Retinal pigment epithelial cell (primary cell): Measurements from ENCODE around the gene VWA8.

Experiments used
- DNase-seq: peaks from one replicate; pipeline ENCODE4 v3.0.0-alpha.2; 2010; ENCODE audit warnings: low read depth
- H3K4me3 ChIP-seq: 2 replicates; pipeline ENCODE4 v1.5.1; 2011; ENCODE audit warnings: mild to moderate bottlenecking, low read length, control low read depth, moderate library complexity
- TF ChIP-seq, protein P1 (sequence below): conservative IDR thresholded peaks from 2 replicates; pipeline ENCODE4 v1.5.1; 2011; ENCODE audit warnings: low read depth, low read length, control low read depth, inconsistent platforms

The VWA8 gene

DNA sequence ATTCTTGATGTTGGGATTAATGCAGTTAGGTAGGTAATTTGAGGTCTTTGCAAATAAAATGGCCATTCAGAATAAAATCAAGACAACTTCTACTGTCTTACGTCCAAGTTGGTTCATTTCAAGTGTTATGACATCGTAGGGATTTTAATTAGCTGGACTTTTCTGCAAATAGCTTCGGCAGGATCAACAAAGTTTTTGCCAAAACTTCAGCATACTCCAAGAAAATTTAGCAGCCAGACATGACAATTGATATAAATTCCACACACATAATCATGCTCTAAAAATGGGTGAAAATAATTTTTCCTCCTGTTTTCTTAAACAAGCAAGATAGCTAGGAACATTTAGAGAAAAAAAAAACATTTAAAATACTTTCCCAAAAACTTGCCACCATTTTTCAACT lies 344.8 kb downstream of the VWA8 start:
- no peak overlapping the region for H3K4me3 ChIP-seq
- TF ChIP-seq, protein P1, sequence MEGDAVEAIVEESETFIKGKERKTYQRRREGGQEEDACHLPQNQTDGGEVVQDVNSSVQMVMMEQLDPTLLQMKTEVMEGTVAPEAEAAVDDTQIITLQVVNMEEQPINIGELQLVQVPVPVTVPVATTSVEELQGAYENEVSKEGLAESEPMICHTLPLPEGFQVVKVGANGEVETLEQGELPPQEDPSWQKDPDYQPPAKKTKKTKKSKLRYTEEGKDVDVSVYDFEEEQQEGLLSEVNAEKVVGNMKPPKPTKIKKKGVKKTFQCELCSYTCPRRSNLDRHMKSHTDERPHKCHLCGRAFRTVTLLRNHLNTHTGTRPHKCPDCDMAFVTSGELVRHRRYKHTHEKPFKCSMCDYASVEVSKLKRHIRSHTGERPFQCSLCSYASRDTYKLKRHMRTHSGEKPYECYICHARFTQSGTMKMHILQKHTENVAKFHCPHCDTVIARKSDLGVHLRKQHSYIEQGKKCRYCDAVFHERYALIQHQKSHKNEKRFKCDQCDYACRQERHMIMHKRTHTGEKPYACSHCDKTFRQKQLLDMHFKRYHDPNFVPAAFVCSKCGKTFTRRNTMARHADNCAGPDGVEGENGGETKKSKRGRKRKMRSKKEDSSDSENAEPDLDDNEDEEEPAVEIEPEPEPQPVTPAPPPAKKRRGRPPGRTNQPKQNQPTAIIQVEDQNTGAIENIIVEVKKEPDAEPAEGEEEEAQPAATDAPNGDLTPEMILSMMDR = no peak
- no peak for DNase-seq

DNA sequence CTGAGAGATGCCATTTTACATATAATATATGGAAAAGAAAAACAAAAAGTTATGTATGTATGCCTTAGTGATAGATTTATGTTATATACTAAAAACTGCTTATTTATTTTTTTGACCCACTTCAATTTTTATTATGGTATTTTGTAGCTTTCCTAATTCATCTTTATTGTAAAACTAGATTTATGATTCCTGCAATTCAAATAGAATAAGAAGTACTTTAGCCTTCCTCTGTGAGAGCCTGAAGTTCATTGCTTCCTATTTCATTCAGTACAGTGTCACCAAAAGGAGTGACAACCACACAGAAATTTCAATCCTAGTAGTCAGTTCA lies 345.4 kb downstream of the VWA8 start:
- no peak for DNase-seq
- TF ChIP-seq, protein P1 = no peak
- H3K4me3 ChIP-seq = no peak overlapping the region

DNA sequence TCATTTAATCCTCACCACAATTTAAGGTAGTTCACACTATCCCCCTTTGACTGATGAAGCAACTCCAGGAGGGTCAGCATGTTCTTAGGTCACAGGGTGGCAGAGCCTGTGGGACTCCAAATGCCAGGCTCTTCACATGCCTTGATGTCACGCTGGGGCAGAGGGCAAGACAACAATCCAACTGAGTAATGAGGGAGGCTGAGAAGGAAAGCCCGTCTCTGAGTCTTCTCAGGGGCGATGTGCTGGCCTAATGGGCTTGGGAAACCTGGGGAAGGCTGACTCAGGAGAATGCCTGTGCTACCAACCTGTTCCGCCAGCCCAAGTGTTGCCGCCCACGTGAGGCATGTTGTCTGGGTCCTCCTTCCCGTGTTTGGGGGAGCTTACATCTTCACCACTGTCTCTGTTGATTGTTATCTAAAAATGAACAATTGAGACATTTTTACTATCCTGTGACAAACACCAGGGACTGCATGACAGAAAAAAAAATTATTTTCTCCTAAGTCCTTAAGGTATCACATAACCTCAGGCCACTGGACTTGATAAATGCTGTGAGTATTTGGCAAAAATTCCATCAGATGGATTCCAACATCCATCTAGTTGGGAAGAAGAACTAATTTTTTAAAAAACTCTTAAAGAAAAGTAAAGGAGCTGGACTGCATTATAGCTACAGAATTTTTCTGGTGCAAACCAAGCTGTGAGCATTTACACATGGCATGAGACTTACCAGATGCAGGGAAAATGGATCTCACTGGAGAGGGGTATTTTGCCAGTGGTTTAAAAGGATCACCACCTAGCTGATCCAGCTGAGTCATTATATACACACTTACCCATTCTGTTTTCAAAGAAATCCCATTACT lies 346.0 kb downstream of the VWA8 start:
- DNase-seq = peak; percentile 100
- TF ChIP-seq, protein P1 = no peak
- no peak overlapping the region for H3K4me3 ChIP-seq

DNA sequence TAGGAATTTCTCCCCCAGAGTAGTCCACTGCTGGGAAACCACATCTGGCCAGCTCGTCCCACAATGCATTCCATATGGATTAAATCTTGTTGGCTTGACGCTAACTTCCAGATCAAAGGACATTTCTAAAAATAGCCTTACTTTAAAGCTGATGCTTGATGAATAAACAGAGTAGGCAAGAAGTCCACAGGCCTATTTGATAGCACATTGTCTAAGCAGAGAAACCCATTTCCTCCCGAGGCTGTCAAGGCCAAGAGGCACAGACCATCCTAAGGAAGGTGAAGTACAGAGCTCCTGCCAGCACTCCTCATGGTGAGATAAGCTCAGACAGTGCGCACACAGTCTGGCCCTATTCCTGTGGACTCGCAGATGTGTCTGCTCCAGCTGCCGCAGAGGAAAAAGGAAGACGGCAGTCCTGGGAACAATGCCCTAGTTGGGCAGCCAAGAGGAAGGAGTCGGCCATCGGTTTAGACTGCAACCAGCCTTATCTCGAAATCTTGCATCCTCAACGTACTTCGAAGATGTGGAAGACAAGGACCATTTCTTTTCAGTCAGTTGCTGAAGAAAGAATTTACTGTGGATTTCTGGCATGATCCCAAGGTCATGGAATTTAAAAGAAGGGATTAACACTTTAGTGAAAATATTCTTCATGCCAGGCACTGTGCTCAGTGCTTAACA lies 346.8 kb downstream of the VWA8 start:
- TF ChIP-seq, protein P1 = no peak
- DNase-seq = peak; percentile 82
- H3K4me3 ChIP-seq = no peak overlapping the region

DNA sequence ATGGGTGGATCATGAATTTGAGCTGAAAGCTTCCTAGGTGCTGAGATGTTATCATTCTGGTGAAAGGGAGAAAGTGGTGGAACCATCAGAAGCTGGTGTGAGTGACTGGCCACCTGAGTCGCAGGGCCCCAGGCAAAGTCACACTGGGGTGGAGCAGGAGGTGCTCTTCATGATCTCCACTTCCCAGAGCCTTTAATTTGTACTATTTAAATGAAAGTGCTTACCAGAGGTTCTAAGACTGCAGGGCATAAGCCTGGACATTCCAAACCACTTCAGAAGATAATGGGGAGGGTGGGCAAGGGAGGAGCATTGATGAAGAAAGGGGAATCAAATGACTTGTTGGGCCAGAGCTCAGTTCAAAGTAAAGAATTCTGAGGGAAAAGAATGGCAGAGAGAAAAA lies 347.4 kb downstream of the VWA8 start:
- H3K4me3 ChIP-seq = no peak overlapping the region
- TF ChIP-seq, protein P1 = no peak
- no peak for DNase-seq

DNA sequence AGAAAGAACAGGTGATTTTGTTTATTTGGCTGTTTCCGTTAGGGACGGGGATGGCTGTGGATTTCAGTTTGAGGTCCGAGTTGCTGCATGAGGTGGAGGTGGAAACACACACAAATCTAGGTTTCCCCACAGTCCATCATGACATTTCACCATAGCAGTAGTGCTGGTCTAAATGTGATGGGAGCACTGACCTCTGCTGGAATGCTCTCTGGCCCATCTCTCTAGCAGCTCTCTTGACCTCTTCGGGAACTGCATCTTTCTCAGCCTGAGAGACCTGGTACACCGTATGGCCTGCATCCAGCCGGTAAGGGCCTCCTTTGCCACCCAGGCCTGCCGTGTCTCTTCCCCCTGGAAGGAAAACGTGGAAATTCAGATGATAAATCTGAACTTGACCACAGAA lies 349.5 kb downstream of the VWA8 start:
- TF ChIP-seq, protein P1 = no peak

DNA sequence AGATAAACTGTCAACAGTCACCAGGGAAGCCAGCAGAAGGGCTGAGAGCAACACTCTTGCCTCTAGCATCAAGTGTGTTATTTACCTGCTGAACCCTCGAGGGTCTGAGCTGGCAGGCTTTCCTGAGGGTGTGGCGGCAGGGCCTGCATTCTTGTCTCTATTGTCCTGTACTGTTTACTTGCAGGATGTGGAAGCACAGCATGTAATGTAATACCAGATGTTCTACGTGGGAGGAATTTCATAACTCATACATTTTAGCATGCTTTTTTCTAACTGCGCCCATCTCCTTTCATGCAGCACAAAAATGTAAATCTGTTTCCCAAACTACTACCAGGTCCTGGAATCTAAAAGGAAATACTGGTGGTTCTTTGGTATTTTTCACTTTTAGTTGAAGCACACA lies 350.5 kb downstream of the VWA8 start:
- TF ChIP-seq, protein P1 = no peak
- no peak overlapping the region for H3K4me3 ChIP-seq
- DNase-seq = no peak

More for the DNA sequence above, 349.5 kb downstream of the VWA8 start:
- no peak for DNase-seq
- H3K4me3 ChIP-seq = no peak overlapping the region
